ENCODE results near the gene RABGAP1L.
A peak's percentile ranks its signal among the peaks of the same experiment; 100 is the strongest.

RABGAP1L gene

GRCh38 chr1:174748586-174748985, 589.3 kb downstream of the RABGAP1L start:
- H2BK12ac ChIP-seq (ENCODE audit: low read length) = no peak overlapping the region
- H3K4ac ChIP-seq (ENCODE audit: low read length) = no peak overlapping the region
- H3K14ac ChIP-seq (ENCODE audit: low read length) = no peak overlapping the region
- H3K4me1 ChIP-seq (ENCODE audit: control insufficient read depth in 2 of 2, insufficient read depth in 1 of 2, low read depth in 1 of 2, low read length in 2 of 2) = no peaks in the 10 kb centered on the region
- H3K23ac ChIP-seq (ENCODE audit: low read depth, low read length, poor library complexity) = no peak overlapping the region
- no peak overlapping the region for H2AFZ ChIP-seq (ENCODE audit: low read length)
- H4K91ac ChIP-seq (ENCODE audit: low read depth, low read length, poor library complexity) = no peak overlapping the region
- H4K8ac ChIP-seq (ENCODE audit: low read depth, low read length) = no peak overlapping the region
- no peak overlapping the region for H2BK5ac ChIP-seq (ENCODE audit: low read length)
- no peaks in the 10 kb centered on the region for H3K79me1 ChIP-seq (ENCODE audit: low read depth, low read length)
- H3K4me3 ChIP-seq (ENCODE audit: low read length in 2 of 2) = no peak overlapping the region
- H3K27ac ChIP-seq (replicated peaks; ENCODE audit: low read length) = no peak overlapping the region
- no peak overlapping the region for H2BK120ac ChIP-seq (ENCODE audit: low read depth, low read length)
- H2BK15ac ChIP-seq (ENCODE audit: low read length) = no peak overlapping the region
- no peak overlapping the region for H3K9ac ChIP-seq (ENCODE audit: low read depth, low read length, poor library complexity)
- no peaks in the 10 kb centered on the region for H3K27me3 ChIP-seq (ENCODE audit: control insufficient read depth in 3 of 3, insufficient read depth in 3 of 3, low read depth in 1 of 3, low read length in 3 of 3)
- H3K36me3 ChIP-seq (replicated peaks in 1 of 2; ENCODE audit: control insufficient read depth in 2 of 2, insufficient read depth in 2 of 2, low read length in 2 of 2) = no peaks in the 10 kb centered on the region
- WGBS, 2 donors (ENCODE audit: extremely low coverage in 2 of 2, insufficient read length in 2 of 2, insufficient replicate concordance in 1 of 2) = no CpG with 5 or more reads among the region's 7 CpGs
- H3K9me3 ChIP-seq (replicated peaks in 1 of 2; ENCODE audit: control insufficient read depth in 2 of 2, insufficient read depth in 1 of 2, low read depth in 1 of 2, low read length in 2 of 2) = no peaks in the 10 kb centered on the region
- no peak overlapping the region for H3K18ac ChIP-seq (ENCODE audit: low read length)
- H2AK5ac ChIP-seq (ENCODE audit: low read depth, low read length) = no peak overlapping the region
- no peak overlapping the region for H3K4me2 ChIP-seq (ENCODE audit: insufficient read depth, low read length, poor library complexity, severe bottlenecking)
- no peak for DNase-seq (ENCODE audit: low spot score)

GRCh38 chr1:174753131-174753530, 593.8 kb downstream of the RABGAP1L start:
- H3K9ac ChIP-seq (ENCODE audit: low read depth, low read length, poor library complexity) = no peak overlapping the region
- no peak overlapping the region for H3K4ac ChIP-seq (ENCODE audit: low read length)
- H3K4me1 ChIP-seq (ENCODE audit: control insufficient read depth in 2 of 2, insufficient read depth in 1 of 2, low read depth in 1 of 2, low read length in 2 of 2) = no peaks in the 10 kb centered on the region
- H3K14ac ChIP-seq (ENCODE audit: low read length) = no peak overlapping the region
- no CpG with 5 or more reads among the region's 1 CpG for WGBS, 2 donors (ENCODE audit: extremely low coverage in 2 of 2, insufficient read length in 2 of 2, insufficient replicate concordance in 1 of 2)
- no peak for DNase-seq (ENCODE audit: low spot score)
- H3K79me1 ChIP-seq (ENCODE audit: low read depth, low read length) = no peaks in the 10 kb centered on the region
- no peak overlapping the region for H2BK120ac ChIP-seq (ENCODE audit: low read depth, low read length)
- no peak overlapping the region for H2BK12ac ChIP-seq (ENCODE audit: low read length)
- H3K23ac ChIP-seq (ENCODE audit: low read depth, low read length, poor library complexity) = no peak overlapping the region
- H2BK5ac ChIP-seq (ENCODE audit: low read length) = no peak overlapping the region
- no peak overlapping the region for H2BK15ac ChIP-seq (ENCODE audit: low read length)
- no peak overlapping the region for H3K4me2 ChIP-seq (ENCODE audit: insufficient read depth, low read length, poor library complexity, severe bottlenecking)
- H4K8ac ChIP-seq (ENCODE audit: low read depth, low read length) = no peak overlapping the region
- no peak overlapping the region for H3K4me3 ChIP-seq (ENCODE audit: low read length in 2 of 2)
- no peaks in the 10 kb centered on the region for H3K9me3 ChIP-seq (replicated peaks in 1 of 2; ENCODE audit: control insufficient read depth in 2 of 2, insufficient read depth in 1 of 2, low read depth in 1 of 2, low read length in 2 of 2)
- no peak overlapping the region for H3K18ac ChIP-seq (ENCODE audit: low read length)
- H3K27ac ChIP-seq (replicated peaks; ENCODE audit: low read length) = no peak overlapping the region
- H4K91ac ChIP-seq (ENCODE audit: low read depth, low read length, poor library complexity) = no peak overlapping the region
- no peaks in the 10 kb centered on the region for H3K27me3 ChIP-seq (ENCODE audit: control insufficient read depth in 3 of 3, insufficient read depth in 3 of 3, low read depth in 1 of 3, low read length in 3 of 3)
- no peak overlapping the region for H2AK5ac ChIP-seq (ENCODE audit: low read depth, low read length)
- no peaks in the 10 kb centered on the region for H3K36me3 ChIP-seq (replicated peaks in 1 of 2; ENCODE audit: control insufficient read depth in 2 of 2, insufficient read depth in 2 of 2, low read length in 2 of 2)
- H2AFZ ChIP-seq (ENCODE audit: low read length) = no peak overlapping the region

GRCh38 chr1:174761335-174761734, 602.0 kb downstream of the RABGAP1L start:
- Histone ChIP-seq H3K9ac (ENCODE audit: low read depth, low read length, poor library complexity) (no peak overlapping the region), H3K23ac (ENCODE audit: low read depth, low read length, poor library complexity) (no peak overlapping the region), H3K4me1 (ENCODE audit: control insufficient read depth in 2 of 2, insufficient read depth in 1 of 2, low read depth in 1 of 2, low read length in 2 of 2) (no peaks in the 10 kb centered on the region), H3K4me2 (ENCODE audit: insufficient read depth, low read length, poor library complexity, severe bottlenecking) (no peak overlapping the region), H3K14ac (ENCODE audit: low read length) (peak overlapping the region; percentile 25), H4K8ac (ENCODE audit: low read depth, low read length) (no peak overlapping the region), H2BK120ac (ENCODE audit: low read depth, low read length) (no peak overlapping the region), H3K4me3 (ENCODE audit: low read length in 2 of 2) (no peak overlapping the region), H3K36me3 (replicated peaks in 1 of 2; ENCODE audit: control insufficient read depth in 2 of 2, insufficient read depth in 2 of 2, low read length in 2 of 2) (no peaks in the 10 kb centered on the region), H3K27me3 (ENCODE audit: control insufficient read depth in 3 of 3, insufficient read depth in 3 of 3, low read depth in 1 of 3, low read length in 3 of 3) (no peaks in the 10 kb centered on the region), H2AK5ac (ENCODE audit: low read depth, low read length) (no peak overlapping the region), H3K18ac (ENCODE audit: low read length) (no peak overlapping the region), H4K91ac (ENCODE audit: low read depth, low read length, poor library complexity) (no peak overlapping the region), H3K4ac (ENCODE audit: low read length) (no peak overlapping the region), H2BK15ac (ENCODE audit: low read length) (no peak overlapping the region), H3K79me1 (ENCODE audit: low read depth, low read length) (no peaks in the 10 kb centered on the region), H3K9me3 (replicated peaks in 1 of 2; ENCODE audit: control insufficient read depth in 2 of 2, insufficient read depth in 1 of 2, low read depth in 1 of 2, low read length in 2 of 2) (no peaks in the 10 kb centered on the region), H3K27ac (replicated peaks; ENCODE audit: low read length) (no peak overlapping the region), H2BK5ac (ENCODE audit: low read length) (no peak overlapping the region), H2BK12ac (ENCODE audit: low read length) (no peak overlapping the region), H2AFZ (ENCODE audit: low read length) (no peak overlapping the region)
- no CpG with 5 or more reads among the region's 19 CpGs for WGBS, 2 donors (ENCODE audit: extremely low coverage in 2 of 2, insufficient read length in 2 of 2, insufficient replicate concordance in 1 of 2)
- DNase-seq (ENCODE audit: low spot score) = no peak

GRCh38 chr1:174761901-174762585, 602.7 kb downstream of the RABGAP1L start:
- H3K14ac ChIP-seq (ENCODE audit: low read length) = no peak overlapping the region
- no peak overlapping the region for H3K23ac ChIP-seq (ENCODE audit: low read depth, low read length, poor library complexity)
- WGBS, 2 donors (ENCODE audit: extremely low coverage in 2 of 2, insufficient read length in 2 of 2, insufficient replicate concordance in 1 of 2) = 100% methylated on average over 1 of the region's 4 CpGs
- no peak overlapping the region for H3K4me3 ChIP-seq (ENCODE audit: low read length in 2 of 2)
- no peaks in the 10 kb centered on the region for H3K36me3 ChIP-seq (replicated peaks in 1 of 2; ENCODE audit: control insufficient read depth in 2 of 2, insufficient read depth in 2 of 2, low read length in 2 of 2)
- H2BK12ac ChIP-seq (ENCODE audit: low read length) = no peak overlapping the region
- no peak overlapping the region for H2BK120ac ChIP-seq (ENCODE audit: low read depth, low read length)
- no peaks in the 10 kb centered on the region for H3K9me3 ChIP-seq (replicated peaks in 1 of 2; ENCODE audit: control insufficient read depth in 2 of 2, insufficient read depth in 1 of 2, low read depth in 1 of 2, low read length in 2 of 2)
- no peak overlapping the region for H4K91ac ChIP-seq (ENCODE audit: low read depth, low read length, poor library complexity)
- no peak overlapping the region for H3K4me2 ChIP-seq (ENCODE audit: insufficient read depth, low read length, poor library complexity, severe bottlenecking)
- no peak overlapping the region for H2BK15ac ChIP-seq (ENCODE audit: low read length)
- H2AK5ac ChIP-seq (ENCODE audit: low read depth, low read length) = no peak overlapping the region
- H3K9ac ChIP-seq (ENCODE audit: low read depth, low read length, poor library complexity) = no peak overlapping the region
- H3K18ac ChIP-seq (ENCODE audit: low read length) = no peak overlapping the region
- DNase-seq (ENCODE audit: low spot score) = no peak
- H4K8ac ChIP-seq (ENCODE audit: low read depth, low read length) = no peak overlapping the region
- H3K4ac ChIP-seq (ENCODE audit: low read length) = no peak overlapping the region
- H2BK5ac ChIP-seq (ENCODE audit: low read length) = no peak overlapping the region
- H3K4me1 ChIP-seq (ENCODE audit: control insufficient read depth in 2 of 2, insufficient read depth in 1 of 2, low read depth in 1 of 2, low read length in 2 of 2) = no peaks in the 10 kb centered on the region
- no peaks in the 10 kb centered on the region for H3K27me3 ChIP-seq (ENCODE audit: control insufficient read depth in 3 of 3, insufficient read depth in 3 of 3, low read depth in 1 of 3, low read length in 3 of 3)
- no peaks in the 10 kb centered on the region for H3K79me1 ChIP-seq (ENCODE audit: low read depth, low read length)
- no peak overlapping the region for H2AFZ ChIP-seq (ENCODE audit: low read length)
- H3K27ac ChIP-seq (replicated peaks; ENCODE audit: low read length) = no peak overlapping the region

Data from neuronal stem cell (in vitro differentiated cells).